K562 (cell line): ENCODE data around the gene PEX13. TPM values are rescaled to one million over a fixed set of nuclear protein-coding genes. Genes with fewer than 3 reads are reported as not detected.

Source experiments
- DDX20 ChIP-seq: fragments of 450-650 bp; IDR thresholded peaks from 2 replicates; pipeline ENCODE4 v1.6.1; 2016; ENCODE audit warnings: missing genetic modification characterization, low read depth, mild to moderate bottlenecking, missing compliant biosample characterization, moderate library complexity
- ELF1 ChIP-seq: fragments of 200-800 bp; sonication (Bioruptor generic); IDR thresholded peaks from 2 replicates; pipeline ENCODE4 v1.6.1; 2016; ENCODE audit warnings: missing genetic modification characterization, missing compliant biosample characterization
- GTF2E2 ChIP-seq: fragments of 200-800 bp; sonication (Bioruptor generic); IDR thresholded peaks from 2 replicates; pipeline ENCODE4 v1.6.1; 2016; ENCODE audit warnings: missing genetic modification characterization, missing compliant biosample characterization
- GTF2F1 ChIP-seq: IDR thresholded peaks from 2 replicates; pipeline ENCODE4 v1.6.1; 2011; ENCODE audit warnings: low read depth, low read length, improper control_type of control experiment
- HDAC8 ChIP-seq: fragments of 450-650 bp; IDR thresholded peaks from 2 replicates; pipeline ENCODE4 v1.6.1; 2016; ENCODE audit warnings: mild to moderate bottlenecking, missing genetic modification characterization, moderate library complexity, missing compliant biosample characterization
- TCF7 ChIP-seq: sonication (generic); IDR thresholded peaks from 2 replicates; pipeline ENCODE4 v1.6.1; 2016; ENCODE audit warnings: antibody characterized with exemption, borderline replicate concordance
- ZNF436 ChIP-seq: fragments of 250-450, 450-650 bp; sonication (Bioruptor Pico); formaldehyde crosslinking; IDR thresholded peaks from 2 replicates; pipeline ENCODE4 v1.7.0; 2020; ENCODE audit warnings: mild to moderate bottlenecking
- ZNF699 ChIP-seq: fragments of 250-450 bp; sonication (Bioruptor Pico); IDR thresholded peaks from 2 replicates; pipeline ENCODE4 v1.8.0; 2021; ENCODE audit warnings: mild to moderate bottlenecking, moderate library complexity; ENCODE audit not compliant: insufficient replicate concordance
- polyA plus RNA-seq, 8 experiments: library from polyadenylated mRNA; depleted of rRNA in 4 of 8; stranded (reverse) in 5 of 8; unstranded in 3 of 8; fragments of >200 nt; fragmentation: Nextera tagmentation in 2 of 8; fragmentation: Illumina TruSeq in 1 of 8; extraction: Ambion mirVana in 2 of 8; extraction: Trizol in 1 of 8; gene quantifications; 2 replicates each; pipeline versions ENCODE4 v1.2.1 to v1.2.3, GENCODE V29; 2011 to 2014; ENCODE audit warnings: inconsistent platforms in 1 of 8, missing spikeins in 1 of 8
- total RNA-seq, 7 experiments: library from RNA; depleted of rRNA in 6 of 7; stranded (reverse); fragments of >200 nt in 6 of 7; fragmentation: Illumina TruSeq in 2 of 7; extraction: Trizol in 2 of 7; gene quantifications; 2 replicates each; pipeline versions ENCODE4 v1.2.1 to v1.2.3, GENCODE V29; 2011 to 2021; ENCODE audit warnings: low replicate concordance in 1 of 7
- TF ChIP-seq, protein P1 (sequence below), 2 experiments: fragments of 150-350 bp in 1 of 2; IDR thresholded peaks; 2 replicates each; pipeline ENCODE4 v1.6.1; 2012 to 2016; ENCODE audit warnings: low read depth in 2 of 2, low read length in 2 of 2, mild to moderate bottlenecking in 1 of 2, moderate library complexity in 1 of 2
- TF ChIP-seq, protein P2 (sequence below): fragments of 250-450 bp; sonication (Bioruptor Pico); IDR thresholded peaks from 2 replicates; pipeline ENCODE4 v1.5.0; 2021; ENCODE audit warnings: mild to moderate bottlenecking, moderate library complexity
- TF ChIP-seq, protein P3 (sequence below), 2 experiments: fragments of 200-800 bp in 1 of 2; sonication (Bioruptor generic) in 1 of 2; sonication (generic) in 1 of 2; formaldehyde crosslinking in 1 of 2; IDR thresholded peaks in 1 of 2; conservative IDR thresholded peaks in 1 of 2; 2 replicates each; pipeline versions ENCODE4 v1.5.0 to v1.6.1; 2016 to 2020; ENCODE audit warnings: missing compliant biosample characterization in 1 of 2, missing genetic modification characterization in 1 of 2, missing genetic modification reagents in 1 of 2

The PEX13 gene
- total and polyA plus RNA-seq, 9 of the 15 experiments (the other 6 are each of a cell fraction or from before 2014, with no cell fraction given) = 4.0 to 30.4 (median 18.8) TPM

DNA sequence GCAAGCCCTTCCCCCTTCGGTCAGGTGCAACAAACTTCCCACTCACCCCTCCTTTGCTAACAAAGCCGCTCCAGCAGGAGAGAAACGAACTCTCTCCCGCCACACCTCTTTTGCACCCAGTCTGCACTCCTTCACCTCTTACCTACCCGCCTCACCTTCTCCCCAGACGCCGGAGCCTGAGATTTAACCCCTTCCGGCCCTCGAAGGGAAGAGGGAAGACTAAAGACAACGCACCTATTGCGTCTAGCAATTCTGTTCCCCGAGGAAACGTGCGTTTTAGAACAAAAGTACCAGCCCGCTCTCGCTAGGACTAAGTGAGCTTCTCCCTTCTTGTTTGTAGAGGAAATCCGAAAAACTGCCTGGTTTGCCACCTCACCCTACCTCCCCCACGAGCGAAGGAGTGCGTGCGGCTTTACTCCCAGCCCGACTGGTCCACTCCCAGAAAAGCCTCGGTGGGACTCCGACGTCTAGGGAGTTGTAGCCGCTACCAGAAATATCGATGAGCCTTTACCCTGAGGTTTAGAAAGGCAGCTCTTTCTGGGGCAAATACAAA, 441 bp upstream of the PEX13 start (continued):
- TF ChIP-seq, protein P1, sequence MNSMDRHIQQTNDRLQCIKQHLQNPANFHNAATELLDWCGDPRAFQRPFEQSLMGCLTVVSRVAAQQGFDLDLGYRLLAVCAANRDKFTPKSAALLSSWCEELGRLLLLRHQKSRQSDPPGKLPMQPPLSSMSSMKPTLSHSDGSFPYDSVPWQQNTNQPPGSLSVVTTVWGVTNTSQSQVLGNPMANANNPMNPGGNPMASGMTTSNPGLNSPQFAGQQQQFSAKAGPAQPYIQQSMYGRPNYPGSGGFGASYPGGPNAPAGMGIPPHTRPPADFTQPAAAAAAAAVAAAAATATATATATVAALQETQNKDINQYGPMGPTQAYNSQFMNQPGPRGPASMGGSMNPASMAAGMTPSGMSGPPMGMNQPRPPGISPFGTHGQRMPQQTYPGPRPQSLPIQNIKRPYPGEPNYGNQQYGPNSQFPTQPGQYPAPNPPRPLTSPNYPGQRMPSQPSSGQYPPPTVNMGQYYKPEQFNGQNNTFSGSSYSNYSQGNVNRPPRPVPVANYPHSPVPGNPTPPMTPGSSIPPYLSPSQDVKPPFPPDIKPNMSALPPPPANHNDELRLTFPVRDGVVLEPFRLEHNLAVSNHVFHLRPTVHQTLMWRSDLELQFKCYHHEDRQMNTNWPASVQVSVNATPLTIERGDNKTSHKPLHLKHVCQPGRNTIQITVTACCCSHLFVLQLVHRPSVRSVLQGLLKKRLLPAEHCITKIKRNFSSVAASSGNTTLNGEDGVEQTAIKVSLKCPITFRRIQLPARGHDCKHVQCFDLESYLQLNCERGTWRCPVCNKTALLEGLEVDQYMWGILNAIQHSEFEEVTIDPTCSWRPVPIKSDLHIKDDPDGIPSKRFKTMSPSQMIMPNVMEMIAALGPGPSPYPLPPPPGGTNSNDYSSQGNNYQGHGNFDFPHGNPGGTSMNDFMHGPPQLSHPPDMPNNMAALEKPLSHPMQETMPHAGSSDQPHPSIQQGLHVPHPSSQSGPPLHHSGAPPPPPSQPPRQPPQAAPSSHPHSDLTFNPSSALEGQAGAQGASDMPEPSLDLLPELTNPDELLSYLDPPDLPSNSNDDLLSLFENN (IDR thresholded peaks at IDR 0.05; ENCODE audit: low read depth in 2 of 2, low read length in 2 of 2) = no peak
- TF ChIP-seq, protein P2, sequence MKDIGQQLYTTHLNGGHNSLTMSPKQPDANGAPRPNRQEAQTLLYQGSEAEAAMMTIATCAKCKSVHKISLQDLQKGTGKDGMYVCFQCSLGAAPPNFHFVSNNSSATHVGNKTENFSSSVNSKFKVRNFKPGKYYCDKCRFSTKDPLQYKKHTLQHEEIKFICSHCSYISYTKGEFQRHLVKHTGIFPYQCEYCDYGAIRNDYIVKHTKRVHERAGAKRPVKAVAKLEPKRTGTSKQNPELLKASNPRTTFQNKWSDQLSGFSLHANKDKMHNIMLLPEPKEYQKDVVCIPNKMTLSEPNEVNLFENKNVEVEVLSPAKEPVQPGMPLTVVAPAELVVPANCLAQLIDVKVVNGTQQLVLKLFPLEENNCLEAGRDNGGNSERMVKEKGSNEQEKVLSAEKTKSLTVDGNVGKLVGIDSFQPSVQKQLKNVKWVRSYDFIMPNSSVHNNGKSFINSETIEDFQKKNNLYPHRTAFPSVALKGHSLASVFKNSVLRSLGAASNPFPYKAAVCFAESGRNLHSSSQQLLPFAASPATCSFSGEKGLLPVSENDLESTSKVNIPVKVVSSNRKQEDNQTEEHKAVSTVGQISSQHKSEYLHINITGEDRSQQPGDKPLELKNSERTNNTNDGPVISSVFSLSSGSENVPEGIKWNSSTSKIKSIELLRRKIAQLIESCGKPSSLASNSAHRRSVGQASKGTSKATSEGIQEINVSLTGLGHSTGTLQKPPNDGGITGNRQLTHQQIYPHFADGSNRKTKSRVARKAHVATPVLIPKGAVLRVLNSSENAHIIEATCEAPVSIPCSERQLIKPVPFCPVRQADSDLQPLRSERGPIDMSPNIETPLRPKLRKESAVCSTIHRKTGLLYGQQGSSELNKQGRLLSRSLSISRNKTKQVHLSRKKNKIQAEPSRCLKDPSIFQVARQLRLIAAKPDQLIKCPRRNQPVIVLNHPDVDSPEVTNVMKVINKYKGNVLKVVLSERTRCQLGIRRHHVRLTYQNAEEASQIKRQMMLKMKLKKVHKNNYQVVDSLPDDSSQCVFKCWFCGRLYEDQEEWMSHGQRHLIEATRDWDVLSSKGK = no peak
- TF ChIP-seq TCF7 = no peak
- peak; percentile 67 for TF ChIP-seq ELF1 (tag)
- peak; percentile 42; the same call in 1 of the 2 replicates for TF ChIP-seq GTF2E2 (tag)
- TF ChIP-seq HDAC8 = no peak
- TF ChIP-seq, protein P3, sequence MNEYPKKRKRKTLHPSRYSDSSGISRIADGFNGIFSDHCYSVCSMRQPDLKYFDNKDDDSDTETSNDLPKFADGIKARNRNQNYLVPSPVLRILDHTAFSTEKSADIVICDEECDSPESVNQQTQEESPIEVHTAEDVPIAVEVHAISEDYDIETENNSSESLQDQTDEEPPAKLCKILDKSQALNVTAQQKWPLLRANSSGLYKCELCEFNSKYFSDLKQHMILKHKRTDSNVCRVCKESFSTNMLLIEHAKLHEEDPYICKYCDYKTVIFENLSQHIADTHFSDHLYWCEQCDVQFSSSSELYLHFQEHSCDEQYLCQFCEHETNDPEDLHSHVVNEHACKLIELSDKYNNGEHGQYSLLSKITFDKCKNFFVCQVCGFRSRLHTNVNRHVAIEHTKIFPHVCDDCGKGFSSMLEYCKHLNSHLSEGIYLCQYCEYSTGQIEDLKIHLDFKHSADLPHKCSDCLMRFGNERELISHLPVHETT (CRISPR knock-in tag; conservative IDR thresholded peaks at IDR 0.05 in 1 of 2, IDR thresholded peaks at IDR 0.05 in 1 of 2) = no peak; a peak in 1 of 4 replicates
- no peak for TF ChIP-seq ZNF436 (CRISPR knock-in tag)
- TF ChIP-seq ZNF699 (CRISPR knock-in tag) = no peak
- no peak; the same call in 1 of the 2 replicates for TF ChIP-seq GTF2F1
- TF ChIP-seq DDX20 (tag) = no peak
